HepG2 (cell line): Measurements from ENCODE around the gene HINFP. TPM values are rescaled to one million over a fixed set of nuclear protein-coding genes. Genes with fewer than 3 reads are reported as not detected.

Experiments used
- CAMTA2 ChIP-seq: sonication (generic); formaldehyde crosslinking; IDR thresholded peaks from 2 replicates; pipeline ENCODE4 v1.4.0; 2020; ENCODE audit warnings: mild to moderate bottlenecking, missing genetic modification reagents, borderline replicate concordance
- CENPX ChIP-seq: sonication (generic); formaldehyde crosslinking; IDR thresholded peaks from 2 replicates; pipeline ENCODE4 v1.9.0; 2021; ENCODE audit warnings: mild to moderate bottlenecking, missing genetic modification reagents, moderate library complexity
- FOXA3 ChIP-seq: IDR thresholded peaks from 2 replicates; pipeline ENCODE4 v1.6.1; 2016; ENCODE audit warnings: missing genetic modification reagents, missing compliant biosample characterization
- MBD4 ChIP-seq: IDR thresholded peaks from 2 replicates; pipeline ENCODE4 v1.6.1; 2012; ENCODE audit warnings: low read length, inconsistent platforms, borderline replicate concordance
- MYPOP ChIP-seq: sonication (generic); formaldehyde crosslinking; IDR thresholded peaks from 2 replicates; pipeline ENCODE4 v1.8.1; 2023; ENCODE audit warnings: mild to moderate bottlenecking, moderate library complexity, missing genetic modification reagents
- NFE2L1 ChIP-seq: sonication (generic); formaldehyde crosslinking; IDR thresholded peaks from 2 replicates; pipeline ENCODE4 v1.4.0; 2020; ENCODE audit warnings: missing genetic modification reagents, mild to moderate bottlenecking, borderline replicate concordance
- NR1H2 ChIP-seq: sonication (generic); formaldehyde crosslinking; IDR thresholded peaks from 2 replicates; pipeline ENCODE4 v1.8.1; 2022; ENCODE audit warnings: low read depth, missing genetic modification reagents, borderline replicate concordance
- POLR2G ChIP-seq: fragments of 200-400 bp; formaldehyde crosslinking; IDR thresholded peaks from 2 replicates; pipeline ENCODE4 v1.6.1; 2018; ENCODE audit warnings: mild to moderate bottlenecking, low read depth, low read length, moderate library complexity
- PRMT3 ChIP-seq: sonication (generic); formaldehyde crosslinking; IDR thresholded peaks from 2 replicates; pipeline ENCODE4 v1.8.1; 2022; ENCODE audit warnings: low read depth, mild to moderate bottlenecking, moderate library complexity, missing genetic modification reagents, borderline replicate concordance
- RAD21 ChIP-seq: fragments of 450-650 bp; formaldehyde crosslinking; IDR thresholded peaks from 2 replicates; pipeline ENCODE4 v1.5.0; 2020; ENCODE audit warnings: mild to moderate bottlenecking
- SAFB2 ChIP-seq: sonication (generic); formaldehyde crosslinking; IDR thresholded peaks from 2 replicates; pipeline ENCODE4 v1.5.1; 2020; ENCODE audit warnings: missing genetic modification reagents, low read depth, mild to moderate bottlenecking, borderline replicate concordance
- SMC3 ChIP-seq: IDR thresholded peaks from 2 replicates; pipeline ENCODE4 v1.6.1; 2011; ENCODE audit warnings: low read length, improper control_type of control experiment
- SYNCRIP ChIP-seq: fragments of 200-400 bp; formaldehyde crosslinking; IDR thresholded peaks from 2 replicates; pipeline ENCODE4 v1.6.1; 2018; ENCODE audit warnings: mild to moderate bottlenecking, low read depth, low read length; ENCODE audit not compliant: insufficient read depth
- THAP9 ChIP-seq: sonication (generic); formaldehyde crosslinking; IDR thresholded peaks from 2 replicates; pipeline ENCODE4; 2020; ENCODE audit warnings: missing genetic modification reagents, mild to moderate bottlenecking, borderline replicate concordance
- ZBTB33 ChIP-seq: sonication (generic); formaldehyde crosslinking; IDR thresholded peaks from 2 replicates; pipeline ENCODE4 v1.4.0; 2020; ENCODE audit warnings: missing genetic modification reagents
- ZFAT ChIP-seq: sonication (generic); formaldehyde crosslinking; conservative IDR thresholded peaks from 2 replicates; pipeline ENCODE4 v1.8.1; 2023; ENCODE audit warnings: missing genetic modification reagents, inconsistent platforms
- ZNF614 ChIP-seq: IDR thresholded peaks from 2 replicates; pipeline ENCODE4 v1.6.1; 2018; ENCODE audit warnings: missing biosample characterization, missing genetic modification reagents, inconsistent platforms, borderline replicate concordance
- polyA plus RNA-seq, 8 experiments: library from polyadenylated mRNA; depleted of rRNA in 3 of 8; stranded (reverse) in 7 of 8; unstranded in 1 of 8; fragments of >200 nt; fragmentation: Illumina TruSeq in 4 of 8; extraction: Trizol in 4 of 8; gene quantifications; 2 replicates each; pipeline versions ENCODE4 v1.2.1 to v1.2.3, GENCODE V29; 2011 to 2016; ENCODE audit warnings: low read depth in 4 of 8, missing spikeins in 1 of 8, mixed read lengths in 1 of 8; ENCODE audit not compliant: insufficient read depth in 1 of 8
- total RNA-seq, 5 experiments: library from RNA; depleted of rRNA; stranded (reverse); fragments of >200 nt; fragmentation: Illumina TruSeq; extraction: Trizol; gene quantifications; 2 replicates each; pipeline ENCODE4 v1.2.3, GENCODE V29; 2016; ENCODE audit warnings: low read depth in 1 of 5
- TF ChIP-seq, protein P1 (sequence below): sonication (generic); formaldehyde crosslinking; IDR thresholded peaks from 2 replicates; pipeline ENCODE4 v1.8.0; 2022; ENCODE audit warnings: mild to moderate bottlenecking, missing genetic modification reagents, moderate library complexity
- TF ChIP-seq, protein P2 (sequence below): sonication (generic); formaldehyde crosslinking; conservative IDR thresholded peaks from 2 replicates; pipeline ENCODE4 v1.8.1; 2023; ENCODE audit warnings: missing genetic modification reagents

HINFP gene
- total and polyA plus RNA-seq, 2 of the 13 experiments (the other 11 are each of a cell fraction or from before 2014, with no cell fraction given), result 15.1 to 21.4 TPM

GRCh38 chr11:119092880-119093842 lies 28.2 kb upstream of the HINFP start (continued):
- no peak for TF ChIP-seq THAP9 (CRISPR knock-in tag)
- TF ChIP-seq PRMT3 (CRISPR knock-in tag), result no peak
- TF ChIP-seq RAD21 (CRISPR knock-in tag), result no peak
- 0 out of 2 replicates have a peak, but pooled peaks have one; percentile 51 for TF ChIP-seq MBD4
- TF ChIP-seq, protein P1, sequence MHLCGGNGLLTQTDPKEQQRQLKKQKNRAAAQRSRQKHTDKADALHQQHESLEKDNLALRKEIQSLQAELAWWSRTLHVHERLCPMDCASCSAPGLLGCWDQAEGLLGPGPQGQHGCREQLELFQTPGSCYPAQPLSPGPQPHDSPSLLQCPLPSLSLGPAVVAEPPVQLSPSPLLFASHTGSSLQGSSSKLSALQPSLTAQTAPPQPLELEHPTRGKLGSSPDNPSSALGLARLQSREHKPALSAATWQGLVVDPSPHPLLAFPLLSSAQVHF (CRISPR knock-in tag), result no peak
- TF ChIP-seq NFE2L1, result no peak
- no peak for TF ChIP-seq NR1H2 (CRISPR knock-in tag)
- no peak for TF ChIP-seq MYPOP
- TF ChIP-seq, protein P2, sequence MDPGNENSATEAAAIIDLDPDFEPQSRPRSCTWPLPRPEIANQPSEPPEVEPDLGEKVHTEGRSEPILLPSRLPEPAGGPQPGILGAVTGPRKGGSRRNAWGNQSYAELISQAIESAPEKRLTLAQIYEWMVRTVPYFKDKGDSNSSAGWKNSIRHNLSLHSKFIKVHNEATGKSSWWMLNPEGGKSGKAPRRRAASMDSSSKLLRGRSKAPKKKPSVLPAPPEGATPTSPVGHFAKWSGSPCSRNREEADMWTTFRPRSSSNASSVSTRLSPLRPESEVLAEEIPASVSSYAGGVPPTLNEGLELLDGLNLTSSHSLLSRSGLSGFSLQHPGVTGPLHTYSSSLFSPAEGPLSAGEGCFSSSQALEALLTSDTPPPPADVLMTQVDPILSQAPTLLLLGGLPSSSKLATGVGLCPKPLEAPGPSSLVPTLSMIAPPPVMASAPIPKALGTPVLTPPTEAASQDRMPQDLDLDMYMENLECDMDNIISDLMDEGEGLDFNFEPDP (CRISPR knock-in tag), result 0 out of 2 replicates have a peak, but pooled peaks have one; percentile 23
- TF ChIP-seq ZNF614, result no peak
- no peak for TF ChIP-seq ZFAT (CRISPR knock-in tag)
- no peak for TF ChIP-seq SMC3
- TF ChIP-seq CAMTA2 (CRISPR knock-in tag), result no peak
- TF ChIP-seq FOXA3 (CRISPR knock-in tag), result no peak
- TF ChIP-seq CENPX (CRISPR knock-in tag), result 0 out of 2 replicates have a peak, but pooled peaks have one; percentile 27
- TF ChIP-seq SAFB2 (CRISPR knock-in tag), result 0 out of 2 replicates have a peak, but pooled peaks have one; percentile 3
- peak; percentile 94 for TF ChIP-seq ZBTB33 (CRISPR knock-in tag)
- TF ChIP-seq SYNCRIP, result no peak
- TF ChIP-seq POLR2G, result peak; percentile 39; the same call in 1 of the 2 replicates
